Measurements from ENCODE around the gene SLC6A16. TPM values are rescaled to one million over a fixed set of nuclear protein-coding genes. Genes with fewer than 3 reads are reported as not detected.
A peak's percentile ranks its signal among the peaks of the same experiment; 100 is the strongest.
"Not testable (repeated sequence)": the region's sequence is repeated elsewhere in the genome, so short reads cannot be mapped to it uniquely, and the experiment has no call there.

The SLC6A16 gene
- total RNA-seq (2014; rRNA removed; shearing (Covaris generic)): 0.26 TPM in 1 of 2 replicates, not detected in the other

GRCh38 chr19:49324801-49325576 is at the start of gene SLC6A16:
Gene SLC6A16, minus strand, starts transcription at chr19:49325191. Its CDS starts 13,844 bp downstream, at chr19:49311347.
- DNase-seq (ENCODE audit: low spot score): no peak

- DNase-seq (ENCODE audit: low spot score): not testable (repeated sequence)
Observed at GRCh38 chr19:49373174-49373573, 48.2 kb upstream of the SLC6A16 start.

- no peak for DNase-seq (ENCODE audit: low spot score)
Observed at GRCh38 chr19:49371184-49371583, 46.2 kb upstream of the SLC6A16 start.

- DNase-seq (ENCODE audit: low spot score): no peak
Observed at GRCh38 chr19:49368711-49369358, 43.8 kb upstream of the SLC6A16 start.

- no peak for DNase-seq (ENCODE audit: low spot score)
Observed at GRCh38 chr19:49366110-49366509, 41.1 kb upstream of the SLC6A16 start.

- no peak for DNase-seq (ENCODE audit: low spot score)
Observed at GRCh38 chr19:49364083-49364737, 39.2 kb upstream of the SLC6A16 start.

GRCh38 chr19:49363268-49364082 is 38.5 kb upstream of the SLC6A16 start, which contains the start of gene DKKL1:
Gene DKKL1, plus strand, starts transcription at chr19:49363877. Its CDS starts 122 bp downstream, at chr19:49363999.
- DNase-seq (ENCODE audit: low spot score): peak; percentile 100

GRCh38 chr19:49362929-49363267 is 37.9 kb upstream of the SLC6A16 start:
- no peak for DNase-seq (ENCODE audit: low spot score)

- peak; percentile 33 for DNase-seq (ENCODE audit: low spot score)
Observed at GRCh38 chr19:49362048-49362928, 37.3 kb upstream of the SLC6A16 start, which contains the start of gene TEAD2. Gene TEAD2, minus strand, starts transcription at chr19:49362416. Its CDS starts 2,341 bp downstream, at chr19:49360075.

GRCh38 chr19:49361438-49362047 is 36.6 kb upstream of the SLC6A16 start:
- peak; percentile 70 for DNase-seq (ENCODE audit: low spot score)

- DNase-seq (ENCODE audit: low spot score): no peak
Observed at GRCh38 chr19:49359851-49360820, 35.1 kb upstream of the SLC6A16 start.

GRCh38 chr19:49357186-49357585 is 32.2 kb upstream of the SLC6A16 start:
- DNase-seq (ENCODE audit: low spot score): no peak

- peak; percentile 62 for DNase-seq (ENCODE audit: low spot score)
Observed at GRCh38 chr19:49356382-49356781, 31.4 kb upstream of the SLC6A16 start.

GRCh38 chr19:49355909-49356353 is 30.9 kb upstream of the SLC6A16 start:
- DNase-seq (ENCODE audit: low spot score): peak; percentile 64

- DNase-seq (ENCODE audit: low spot score): no peak
Observed at GRCh38 chr19:49349567-49349966, 24.6 kb upstream of the SLC6A16 start.

- DNase-seq (ENCODE audit: low spot score): no peak
Observed at GRCh38 chr19:49348305-49349189, 23.6 kb upstream of the SLC6A16 start.

GRCh38 chr19:49347835-49348234 is 22.8 kb upstream of the SLC6A16 start:
- peak; percentile 83 for DNase-seq (ENCODE audit: low spot score)

GRCh38 chr19:49347191-49347590 is 22.2 kb upstream of the SLC6A16 start:
- DNase-seq (ENCODE audit: low spot score): no peak

Measured in HT-29 (cell line).